Measurements from ENCODE around the gene LRRC49.
"Not testable (repeated sequence)": the region's sequence is repeated elsewhere in the genome, so short reads cannot be mapped to it uniquely, and the experiment has no call there.

LRRC49 gene

DNA sequence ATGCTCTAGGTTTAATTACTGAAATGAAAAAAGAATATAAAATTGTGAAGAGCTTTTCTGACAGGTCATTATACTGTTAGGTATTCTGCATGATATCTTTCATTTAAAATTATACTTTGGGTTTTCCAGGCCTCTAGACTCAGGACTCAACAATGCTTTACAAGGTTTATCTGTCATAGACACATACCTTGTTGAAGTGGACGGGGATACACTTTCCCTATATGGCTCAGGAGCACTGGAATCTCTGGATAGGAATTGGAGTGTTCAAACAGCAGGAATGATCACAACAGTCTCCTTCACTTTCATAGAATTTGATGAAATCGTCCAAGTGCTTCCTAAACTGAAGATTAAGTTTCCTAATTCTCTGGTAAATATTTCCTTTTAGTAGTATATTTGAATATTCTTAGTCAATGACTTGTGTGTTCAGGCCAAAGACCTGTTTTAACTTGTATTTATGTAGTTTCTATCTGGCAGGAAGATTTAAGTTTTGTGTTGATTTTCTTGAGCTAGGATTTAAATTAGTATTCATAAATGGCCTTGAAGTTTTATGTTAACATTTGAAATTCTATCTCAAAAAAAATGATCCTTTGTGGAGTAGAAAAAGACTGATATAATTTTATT is 115.7 kb downstream of the LRRC49 start:
- H3K27ac ChIP-seq, result no peak overlapping the region
- H3K9me3 ChIP-seq (ENCODE audit: low read depth, low read length), result no peaks in the 10 kb centered on the region
- H3K4me3 ChIP-seq, result no peak overlapping the region
- no peak for DNase-seq (ENCODE audit: low read depth, low spot score)
- no peak overlapping the region for H3K9ac ChIP-seq (ENCODE audit: insufficient read length)
- H3K36me3 ChIP-seq (ENCODE audit: insufficient read depth, low read length), result no peaks in the 10 kb centered on the region
- TF ChIP-seq POLR2AphosphoS5 (IDR thresholded peaks at IDR 0.05; ENCODE audit: borderline replicate concordance, low read depth, low read length) (no peak), FOXP2 (optimal IDR thresholded peaks at IDR 0.05; ENCODE audit: control extremely low read depth, extremely low read length, insufficient read depth) (no peak), EZH2 (IDR thresholded peaks at IDR 0.05) (no peak)

DNA sequence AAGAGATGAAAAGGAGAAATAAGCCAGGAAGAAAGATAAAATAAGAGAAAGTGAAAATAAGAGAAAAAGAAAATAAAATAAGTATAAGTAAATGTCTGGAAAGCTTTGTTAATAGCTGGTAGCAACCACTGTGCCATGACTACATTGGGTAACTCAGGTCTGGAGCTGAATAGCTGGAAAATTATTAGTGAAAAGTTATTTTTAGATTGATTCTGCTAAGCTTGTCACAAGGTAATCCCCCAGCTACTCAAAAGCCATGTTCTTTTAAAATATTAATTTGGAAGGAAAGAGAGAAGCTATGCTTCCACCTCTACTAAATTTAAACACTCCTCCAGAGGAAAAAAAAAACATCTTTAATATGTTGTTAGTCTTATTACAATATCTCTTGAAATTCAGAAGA is 117.8 kb downstream of the LRRC49 start:
- H3K36me3 ChIP-seq (ENCODE audit: insufficient read depth, low read length), result no peaks in the 10 kb centered on the region
- no peak overlapping the region for H3K4me3 ChIP-seq
- DNase-seq (ENCODE audit: low read depth, low spot score), result no peak
- H3K9me3 ChIP-seq (ENCODE audit: low read depth, low read length), result no peaks in the 10 kb centered on the region
- H3K9ac ChIP-seq (ENCODE audit: insufficient read length), result no peak overlapping the region
- TF ChIP-seq EZH2 (IDR thresholded peaks at IDR 0.05), result no peak
- TF ChIP-seq FOXP2 (optimal IDR thresholded peaks at IDR 0.05; ENCODE audit: control extremely low read depth, extremely low read length, insufficient read depth), result no peak
- TF ChIP-seq POLR2AphosphoS5 (IDR thresholded peaks at IDR 0.05; ENCODE audit: borderline replicate concordance, low read depth, low read length), result no peak
- H3K27ac ChIP-seq, result no peak overlapping the region

DNA sequence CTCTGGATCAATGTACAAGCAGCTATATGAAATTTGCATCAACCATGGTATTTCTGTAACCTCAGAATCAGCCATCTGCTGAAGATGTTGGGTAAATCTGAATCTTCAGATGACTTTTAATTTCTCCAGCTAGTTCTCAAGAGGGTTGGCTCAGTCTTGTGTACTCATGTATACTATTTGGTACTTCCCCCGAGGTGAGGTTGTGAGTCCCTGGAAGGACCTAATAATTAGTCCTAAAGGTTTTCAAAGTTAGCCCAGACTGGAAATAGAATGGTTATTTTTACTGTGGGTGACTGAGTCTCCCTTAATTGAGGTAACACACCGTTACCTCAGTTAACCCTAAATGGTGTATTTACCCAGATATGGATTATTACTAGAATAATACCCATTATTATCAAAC is 118.4 kb downstream of the LRRC49 start:
- Histone ChIP-seq H3K9ac (ENCODE audit: insufficient read length) (no peak overlapping the region), H3K9me3 (ENCODE audit: low read depth, low read length) (no peaks in the 10 kb centered on the region), H3K27ac (no peak overlapping the region), H3K4me3 (no peak overlapping the region), H3K36me3 (ENCODE audit: insufficient read depth, low read length) (no peaks in the 10 kb centered on the region)
- DNase-seq (ENCODE audit: low read depth, low spot score), result no peak
- TF ChIP-seq FOXP2 (optimal IDR thresholded peaks at IDR 0.05; ENCODE audit: control extremely low read depth, extremely low read length, insufficient read depth) (no peak), EZH2 (IDR thresholded peaks at IDR 0.05) (no peak)

DNA sequence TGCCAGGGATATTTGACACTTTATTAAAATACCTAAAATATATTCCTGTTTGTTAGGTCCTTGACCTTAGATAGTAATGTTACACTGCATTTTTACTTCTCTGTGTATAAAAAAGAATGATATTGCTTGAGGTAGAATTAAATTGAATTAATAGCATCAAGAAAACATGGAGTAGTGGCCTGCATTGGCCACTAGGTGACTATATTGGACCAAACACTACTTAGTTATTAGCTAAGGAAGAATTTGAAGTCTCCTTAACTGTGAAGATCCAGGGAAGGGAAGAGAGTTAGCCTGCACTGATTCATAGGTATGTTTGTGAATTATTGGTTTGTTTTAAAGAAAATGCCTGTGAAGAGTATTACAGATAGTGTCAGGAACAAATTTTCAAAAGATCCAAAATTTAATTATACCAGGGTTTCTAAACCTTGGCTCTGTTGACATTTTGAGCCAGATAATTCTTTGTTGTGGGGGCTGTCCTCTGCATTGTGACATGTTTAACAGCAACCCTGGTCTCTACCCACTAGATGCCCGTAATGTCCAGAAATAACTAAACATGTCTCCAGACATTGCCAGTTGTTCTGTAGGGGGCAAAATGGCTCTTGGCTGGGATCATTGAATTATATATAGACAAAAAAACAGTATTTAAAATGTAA is 119.0 kb downstream of the LRRC49 start:
- H3K9ac ChIP-seq (ENCODE audit: insufficient read length), result no peak overlapping the region
- no peak overlapping the region for H3K27ac ChIP-seq

DNA sequence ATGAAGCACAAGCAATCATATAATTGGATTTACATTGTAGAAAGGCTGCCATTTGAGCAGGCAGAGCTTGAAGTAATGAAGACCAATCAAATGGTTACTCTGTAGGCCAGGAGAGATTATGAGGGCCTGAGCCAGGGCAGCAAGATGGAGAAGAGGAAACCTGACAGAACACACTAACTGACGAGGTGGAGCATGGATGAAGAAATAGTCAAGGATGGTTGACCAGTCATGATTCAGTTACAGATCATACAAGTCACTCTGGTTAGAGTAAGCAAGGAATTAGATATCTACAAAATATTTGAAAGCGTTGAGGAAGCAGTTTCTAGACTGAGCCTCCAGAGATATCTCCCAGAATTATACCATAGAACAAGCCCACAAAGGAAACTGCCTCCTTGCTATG is 120.8 kb downstream of the LRRC49 start:
- TF ChIP-seq FOXP2 (optimal IDR thresholded peaks at IDR 0.05; ENCODE audit: control extremely low read depth, extremely low read length, insufficient read depth), result no peak
- no peak for TF ChIP-seq POLR2AphosphoS5 (IDR thresholded peaks at IDR 0.05; ENCODE audit: borderline replicate concordance, low read depth, low read length)
- no peak for TF ChIP-seq EZH2 (IDR thresholded peaks at IDR 0.05)
- Histone ChIP-seq H3K9me3 (ENCODE audit: low read depth, low read length) (no peaks in the 10 kb centered on the region), H3K27ac (no peak overlapping the region), H3K36me3 (ENCODE audit: insufficient read depth, low read length) (no peaks in the 10 kb centered on the region), H3K9ac (ENCODE audit: insufficient read length) (no peak overlapping the region), H3K4me3 (no peak overlapping the region)
- DNase-seq (ENCODE audit: low read depth, low spot score), result no peak

More for the DNA sequence above, 119.0 kb downstream of the LRRC49 start:
- Histone ChIP-seq H3K9me3 (ENCODE audit: low read depth, low read length) (no peaks in the 10 kb centered on the region), H3K4me3 (no peak overlapping the region), H3K36me3 (ENCODE audit: insufficient read depth, low read length) (no peaks in the 10 kb centered on the region)
- TF ChIP-seq POLR2AphosphoS5 (IDR thresholded peaks at IDR 0.05; ENCODE audit: borderline replicate concordance, low read depth, low read length), result no peak
- no peak for TF ChIP-seq EZH2 (IDR thresholded peaks at IDR 0.05)
- TF ChIP-seq FOXP2 (optimal IDR thresholded peaks at IDR 0.05; ENCODE audit: control extremely low read depth, extremely low read length, insufficient read depth), result no peak
- DNase-seq (ENCODE audit: low read depth, low spot score), result no peak

DNA sequence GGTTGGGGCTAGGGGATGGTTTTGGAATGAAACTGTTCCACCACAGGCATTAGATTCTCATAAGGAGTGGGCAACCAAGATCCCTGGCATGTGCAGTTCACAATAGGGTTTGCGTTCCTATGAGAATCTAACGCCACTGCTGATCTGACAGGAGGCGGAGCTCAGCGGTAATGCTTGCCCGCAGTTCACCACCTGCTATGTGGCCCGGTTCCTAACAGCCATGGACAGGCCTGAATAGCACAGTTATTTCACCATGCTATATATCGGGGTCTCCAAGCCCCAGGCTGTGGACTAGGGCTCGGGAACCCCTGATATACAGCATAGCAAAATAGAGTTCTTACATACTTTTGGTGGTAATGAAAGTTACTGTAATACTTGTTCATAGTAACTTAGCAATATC is 122.7 kb downstream of the LRRC49 start:
- Histone ChIP-seq H3K9ac (ENCODE audit: insufficient read length) (no peak overlapping the region), H3K27ac (no peak overlapping the region), H3K9me3 (ENCODE audit: low read depth, low read length) (no peaks in the 10 kb centered on the region), H3K4me3 (no peak overlapping the region), H3K36me3 (ENCODE audit: insufficient read depth, low read length) (no peaks in the 10 kb centered on the region)
- no peak for DNase-seq (ENCODE audit: low read depth, low spot score)
- TF ChIP-seq FOXP2 (optimal IDR thresholded peaks at IDR 0.05; ENCODE audit: control extremely low read depth, extremely low read length, insufficient read depth), result no peak
- TF ChIP-seq EZH2 (IDR thresholded peaks at IDR 0.05), result no peak
- no peak for TF ChIP-seq POLR2AphosphoS5 (IDR thresholded peaks at IDR 0.05; ENCODE audit: borderline replicate concordance, low read depth, low read length)

DNA sequence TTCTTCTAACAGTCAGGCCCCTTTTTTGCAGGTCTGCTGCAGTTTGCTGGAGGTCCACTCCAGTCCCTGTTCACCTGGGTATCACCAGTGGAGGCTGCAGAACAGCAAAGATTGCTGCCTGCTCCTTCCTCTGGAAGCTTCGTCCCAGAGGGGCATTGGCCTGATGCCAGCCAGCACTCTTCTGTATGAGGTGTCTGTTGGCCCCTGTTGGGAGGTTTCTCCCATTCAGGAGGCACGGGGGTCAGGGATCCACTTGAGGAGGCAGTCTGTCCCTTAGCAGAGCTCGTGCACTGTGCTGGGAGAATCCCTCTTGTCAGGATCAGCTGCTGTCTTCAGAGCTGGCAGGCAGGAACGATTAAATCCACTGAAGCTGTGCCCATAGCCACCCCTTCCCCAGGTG is 138.6 kb downstream of the LRRC49 start:
- H3K9me3 ChIP-seq (ENCODE audit: low read depth, low read length); H3K4me3 ChIP-seq; H3K9ac ChIP-seq (ENCODE audit: insufficient read length); DNase-seq (ENCODE audit: low read depth, low spot score); H3K36me3 ChIP-seq (ENCODE audit: insufficient read depth, low read length); H3K27ac ChIP-seq: not testable (repeated sequence)

DNA sequence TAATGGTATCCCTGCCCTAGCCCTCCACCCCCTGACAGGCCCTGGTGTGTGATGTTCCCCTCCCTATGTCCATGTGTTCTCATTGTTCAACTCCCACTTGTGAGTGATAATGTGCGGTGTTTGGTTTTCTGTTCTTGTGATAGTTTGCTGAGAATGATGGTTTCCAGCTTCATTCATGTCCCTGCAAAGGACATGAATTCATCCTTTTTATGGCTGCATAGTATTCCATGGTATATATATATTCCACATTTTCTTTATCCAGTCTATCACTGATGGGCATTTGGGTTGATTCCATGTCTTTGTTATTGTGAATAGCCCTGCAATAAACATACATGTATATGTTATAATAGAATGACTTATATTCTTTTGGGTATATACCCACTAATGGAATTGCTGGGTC is 142.9 kb downstream of the LRRC49 start:
- H3K9ac ChIP-seq (ENCODE audit: insufficient read length); H3K27ac ChIP-seq; H3K36me3 ChIP-seq (ENCODE audit: insufficient read depth, low read length); DNase-seq (ENCODE audit: low read depth, low spot score); H3K4me3 ChIP-seq; H3K9me3 ChIP-seq (ENCODE audit: low read depth, low read length): not testable (repeated sequence)

DNA sequence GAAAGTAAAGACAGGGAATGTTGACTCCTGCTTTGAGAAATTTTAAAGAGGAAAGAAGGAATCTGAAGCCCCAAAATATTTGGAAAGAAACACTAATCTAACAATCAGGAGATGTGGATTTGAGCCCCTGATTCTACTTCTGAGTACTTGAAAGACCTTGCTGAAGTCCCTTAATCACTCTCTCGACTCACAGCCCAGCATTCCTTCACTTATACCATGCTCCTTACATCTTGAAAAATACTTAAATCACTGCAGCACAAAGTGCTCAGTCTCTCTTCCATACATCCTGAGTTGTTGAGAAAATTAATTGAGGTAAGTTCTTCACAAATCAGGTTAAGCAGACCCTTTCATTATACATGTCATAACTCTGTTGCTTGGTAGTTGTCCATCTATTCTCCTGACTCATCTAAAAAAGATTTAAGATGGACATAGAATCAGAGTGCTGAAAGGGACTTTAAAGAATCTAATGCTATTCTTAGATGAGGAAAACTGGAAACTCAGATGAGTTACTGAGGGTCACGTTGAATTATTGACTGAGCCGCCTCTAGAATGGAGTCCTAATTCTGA is 149.8 kb downstream of the LRRC49 start:
- no peak for TF ChIP-seq POLR2AphosphoS5 (IDR thresholded peaks at IDR 0.05; ENCODE audit: borderline replicate concordance, low read depth, low read length)
- TF ChIP-seq FOXP2 (optimal IDR thresholded peaks at IDR 0.05; ENCODE audit: control extremely low read depth, extremely low read length, insufficient read depth), result no peak
- TF ChIP-seq EZH2 (IDR thresholded peaks at IDR 0.05), result no peak
- H3K9me3 ChIP-seq (ENCODE audit: low read depth, low read length), result no peaks in the 10 kb centered on the region
- no peak overlapping the region for H3K9ac ChIP-seq (ENCODE audit: insufficient read length)
- H3K4me3 ChIP-seq, result no peak overlapping the region
- H3K36me3 ChIP-seq (ENCODE audit: insufficient read depth, low read length), result no peaks in the 10 kb centered on the region
- no peak overlapping the region for H3K27ac ChIP-seq
- no peak for DNase-seq (ENCODE audit: low read depth, low spot score)
